ENCODE measurements around the gene PROB1. TPM values are rescaled to one million over a fixed set of nuclear protein-coding genes. Genes with fewer than 3 reads are reported as not detected.

PROB1 gene
- total RNA-seq, 1 donor from 2014 or later: 3.6 TPM

- Mint-ChIP-seq H3K9me3 (no peaks in the 10 kb centered on the region), H3K36me3 (ENCODE audit: low read depth) (peaks cover 7% of the 10 kb centered on the region), H3K4me3 (peak overlapping the region; percentile 99), H3K27ac (peak overlapping the region; percentile 99), H3K4me1 (peaks cover 12% of the 10 kb centered on the region), H3K27me3 (no peaks in the 10 kb centered on the region)
- ChIA-PET CTCF (interaction anchor here (0.6 to 3.3 kb wide), 5 partner anchors 15 to 327 kb away, joined by 3 to 16 read pairs (median 3); no protein-coding TSS in a partner anchor), POLR2A (interaction anchor here (0.6 to 1.9 kb wide), 15 partner anchors 14 to 863 kb away, joined by 3 to 16 read pairs (median 4); partner anchors contain the start of genes HSPA9, MATR3 and UBE2D2)
- ATAC-seq (ENCODE audit: low read depth) (no peak), DNase-seq (no peak)
- TF ChIP-seq CTCF (IDR thresholded peaks at IDR 0.05): no peak
- intact Hi-C loops (cut with micrococcal nuclease): loop anchor here (1.0 to 10.0 kb wide), 8 partner anchors 20 to 736 kb away; partner anchors contain the start of genes CYSTM1, SPATA24 and UBE2D2
These were observed 43.8 kb upstream of the PROB1 start for GRCh38 chr5:139438707-139439012.

- ChIA-PET POLR2A (no interaction called here), CTCF (interaction anchor here (1.5 kb wide), 1 partner anchor 13 kb away, joined by 7 read pairs; no protein-coding TSS in a partner anchor)
- Mint-ChIP-seq H3K9me3 (no peaks in the 10 kb centered on the region), H3K27ac (no peak overlapping the region), H3K27me3 (no peaks in the 10 kb centered on the region), H3K36me3 (ENCODE audit: low read depth) (peaks cover 10% of the 10 kb centered on the region), H3K4me3 (no peak overlapping the region), H3K4me1 (peaks cover 12% of the 10 kb centered on the region)
- intact Hi-C loops (cut with micrococcal nuclease): loop anchor here (10.0 kb wide), 1 partner anchor 739 kb away; the partner anchor contains the start of gene CYSTM1
- ATAC-seq (ENCODE audit: low read depth): no peak
- no peak for TF ChIP-seq CTCF (IDR thresholded peaks at IDR 0.05)
- no peak for DNase-seq
These were observed 40.8 kb upstream of the PROB1 start for GRCh38 chr5:139435676-139436075.

GRCh38 chr5:139431706-139432105, 36.8 kb upstream of the PROB1 start:
- no peak for TF ChIP-seq CTCF (IDR thresholded peaks at IDR 0.05)
- H3K27me3 Mint-ChIP-seq: no peaks in the 10 kb centered on the region
- no peak overlapping the region for H3K4me3 Mint-ChIP-seq
- H3K27ac Mint-ChIP-seq: no peak overlapping the region
- CTCF ChIA-PET: no interaction called here
- no peak for DNase-seq
- intact Hi-C loops (cut with micrococcal nuclease): loop anchor here (10.0 kb wide), 1 partner anchor 743 kb away; the partner anchor contains the start of gene CYSTM1
- no peaks in the 10 kb centered on the region for H3K4me1 Mint-ChIP-seq
- no peak for ATAC-seq (ENCODE audit: low read depth)
- POLR2A ChIA-PET: no interaction called here
- peaks cover 21% of the 10 kb centered on the region for H3K36me3 Mint-ChIP-seq (ENCODE audit: low read depth)
- no peaks in the 10 kb centered on the region for H3K9me3 Mint-ChIP-seq

- TF ChIP-seq CTCF (IDR thresholded peaks at IDR 0.05): no peak
- no peaks in the 10 kb centered on the region for H3K9me3 Mint-ChIP-seq
- H3K36me3 Mint-ChIP-seq (ENCODE audit: low read depth): peaks cover 25% of the 10 kb centered on the region
- ChIA-PET POLR2A (no interaction called here), CTCF (interaction anchor here (1.1 kb wide), 1 partner anchor 10 kb away, joined by 4 read pairs; no protein-coding TSS in a partner anchor)
- H3K27me3 Mint-ChIP-seq: no peaks in the 10 kb centered on the region
- H3K4me1 Mint-ChIP-seq: no peaks in the 10 kb centered on the region
- intact Hi-C loops (cut with micrococcal nuclease): loop anchor here (10.0 kb wide), 1 partner anchor 745 kb away; the partner anchor contains the start of gene CYSTM1
- H3K4me3 Mint-ChIP-seq: no peak overlapping the region
- no peak overlapping the region for H3K27ac Mint-ChIP-seq
- ATAC-seq (ENCODE audit: low read depth): no peak
- no peak for DNase-seq
These were observed 35.1 kb upstream of the PROB1 start for GRCh38 chr5:139430015-139430414.

GRCh38 chr5:139426203-139426885, 31.4 kb upstream of the PROB1 start:
- no peak for TF ChIP-seq CTCF (IDR thresholded peaks at IDR 0.05)
- ChIA-PET POLR2A (interaction anchor here (1.0 kb wide), 1 partner anchor 129 kb away, joined by 3 read pairs; no protein-coding TSS in a partner anchor), CTCF (interaction anchor here (8.6 kb wide), 1 partner anchor 89 kb away, joined by 131 read pairs; no protein-coding TSS in a partner anchor)
- H3K4me1 Mint-ChIP-seq: peaks cover 5% of the 10 kb centered on the region
- H3K9me3 Mint-ChIP-seq: no peaks in the 10 kb centered on the region
- no peaks in the 10 kb centered on the region for H3K27me3 Mint-ChIP-seq
- H3K27ac Mint-ChIP-seq: no peak overlapping the region
- DNase-seq (no peak), ATAC-seq (ENCODE audit: low read depth) (no peak)
- peaks cover 36% of the 10 kb centered on the region for H3K36me3 Mint-ChIP-seq (ENCODE audit: low read depth)
- no peak overlapping the region for H3K4me3 Mint-ChIP-seq
- intact Hi-C loops (cut with micrococcal nuclease): no loop called here

All from activated B cell treated with CpG ODN at 0.5 μM for 24 hours (primary cell).